Left renal cortex interstitium (tissue), 4 donors: ENCODE measurements around the gene AHCYL1. TPM values are rescaled to one million over a fixed set of nuclear protein-coding genes. Genes with fewer than 3 reads are reported as not detected.
"Not testable (repeated sequence)": the region's sequence is repeated elsewhere in the genome, so short reads cannot be mapped to it uniquely, and the experiment has no call there.

Experiments
- DNase-seq, 4 donors: peaks; one replicate each; pipeline ENCODE4 v3.0.0-alpha.2; 2013; ENCODE audit warnings: low read depth in 4 of 4, low spot score in 2 of 4, missing footprints in 1 of 4
- polyA plus RNA-seq, 4 donors: library from polyadenylated mRNA; unstranded; fragments of 120-200 nt; gene quantifications; one replicate each; pipeline ENCODE4 v1.2.1, GENCODE V29; 2013; ENCODE audit not compliant: insufficient read length in 4 of 4

AHCYL1 gene
- polyA plus RNA-seq = 100 to 1,000 TPM; 107 to 121 (median 113) TPM

GRCh38 chr1:109984456-109985246, at the start of gene AHCYL1:
TSS of gene AHCYL1 (plus strand) at chr1:109984765. CDS start at chr1:109985053, 288 bp downstream.
- peak; percentile 95 to 98 (median 96) for DNase-seq

DNA sequence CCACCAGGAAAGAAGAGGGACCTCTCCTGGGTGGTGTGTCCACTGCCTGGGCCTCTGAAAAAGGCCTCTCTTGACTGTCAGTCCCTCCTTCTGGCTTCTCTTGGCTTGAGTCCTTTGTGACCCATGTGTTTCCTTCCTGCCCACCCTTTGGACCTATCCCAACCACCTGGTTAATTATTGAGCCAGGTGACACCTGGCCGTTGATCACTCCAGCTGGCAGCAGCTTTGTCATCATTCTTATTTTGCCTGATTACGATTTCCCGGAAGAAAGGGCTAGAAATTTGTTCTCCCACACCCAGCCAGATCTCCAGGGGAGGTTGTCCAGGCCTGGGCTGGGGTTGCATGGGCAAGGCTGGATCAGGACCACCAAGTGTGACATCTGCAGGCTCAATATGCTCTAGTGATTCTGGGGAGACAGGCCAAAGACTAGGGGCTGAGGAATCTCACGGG, 49.1 kb upstream of the AHCYL1 start:
- no peak for DNase-seq

- DNase-seq = no peak
These were observed 46.8 kb upstream of the AHCYL1 start for GRCh38 chr1:109937738-109938137.

- DNase-seq = no peak
These were observed 46.0 kb upstream of the AHCYL1 start for GRCh38 chr1:109938556-109938955.

- no peak for DNase-seq
These were observed 42.1 kb upstream of the AHCYL1 start for GRCh38 chr1:109942434-109942833.

- no peak for DNase-seq
These were observed 40.0 kb upstream of the AHCYL1 start for GRCh38 chr1:109944541-109944940.

GRCh38 chr1:109946511-109946910, 38.1 kb upstream of the AHCYL1 start:
- DNase-seq = no peak

DNA sequence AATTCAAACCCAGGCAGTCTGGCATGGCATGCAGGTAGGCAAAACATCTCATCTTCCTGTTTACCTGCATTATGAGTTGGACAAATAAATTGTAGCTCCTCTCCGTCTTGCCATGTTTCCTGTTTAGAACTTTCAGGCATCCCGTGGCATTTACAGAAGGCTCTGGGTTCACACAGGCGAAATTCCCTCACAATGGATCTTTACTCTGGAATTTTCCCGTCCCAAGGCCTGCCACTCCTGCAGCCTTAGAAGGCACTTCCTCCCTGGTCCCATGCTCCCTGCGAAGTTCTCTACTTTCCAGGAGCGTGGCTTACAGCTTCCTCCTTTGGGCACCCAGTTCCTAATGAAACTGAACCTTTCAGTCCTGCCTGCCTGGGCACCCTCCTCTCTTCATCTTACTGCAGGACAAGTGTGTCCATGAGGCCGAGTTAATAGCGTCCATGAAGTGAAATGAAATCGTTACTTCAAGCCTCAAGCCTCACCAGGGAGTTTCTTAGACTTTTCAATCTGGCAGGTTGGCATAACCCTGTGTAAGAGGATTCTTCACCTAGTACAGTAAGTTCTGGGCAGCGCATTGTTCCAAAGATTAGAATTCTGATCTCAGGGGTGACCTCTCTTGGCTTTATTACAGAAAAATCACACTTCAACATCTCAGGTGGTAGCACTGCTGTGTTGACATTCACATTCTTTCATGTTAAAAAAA, 36.8 kb upstream of the AHCYL1 start:
- no peak for DNase-seq

- DNase-seq = no peak
These were observed 36.3 kb upstream of the AHCYL1 start for GRCh38 chr1:109948285-109948630.

- DNase-seq = no peak
These were observed 34.5 kb upstream of the AHCYL1 start for GRCh38 chr1:109950038-109950437.

- no peak for DNase-seq
These were observed 34.1 kb upstream of the AHCYL1 start for GRCh38 chr1:109950509-109950908.

DNA sequence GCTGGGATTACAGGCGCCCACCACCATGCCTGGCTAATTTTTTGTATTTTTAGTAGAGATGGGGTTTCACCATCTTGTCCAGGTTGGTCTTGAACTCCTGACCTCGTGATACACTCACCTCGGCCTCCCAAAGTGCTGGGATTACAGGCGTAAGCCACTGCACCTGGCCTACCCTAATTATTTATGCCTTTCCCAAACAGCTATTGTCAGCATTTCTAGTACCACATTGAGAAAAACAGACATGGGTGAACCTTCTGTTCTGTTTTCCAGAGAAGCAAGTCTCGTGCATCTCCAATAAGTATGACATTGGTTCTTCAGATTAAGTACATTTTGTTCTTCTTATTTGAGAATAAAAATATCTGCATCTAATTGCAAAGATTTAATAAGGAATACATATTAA, 33.1 kb upstream of the AHCYL1 start:
- DNase-seq = not testable (repeated sequence)

DNA sequence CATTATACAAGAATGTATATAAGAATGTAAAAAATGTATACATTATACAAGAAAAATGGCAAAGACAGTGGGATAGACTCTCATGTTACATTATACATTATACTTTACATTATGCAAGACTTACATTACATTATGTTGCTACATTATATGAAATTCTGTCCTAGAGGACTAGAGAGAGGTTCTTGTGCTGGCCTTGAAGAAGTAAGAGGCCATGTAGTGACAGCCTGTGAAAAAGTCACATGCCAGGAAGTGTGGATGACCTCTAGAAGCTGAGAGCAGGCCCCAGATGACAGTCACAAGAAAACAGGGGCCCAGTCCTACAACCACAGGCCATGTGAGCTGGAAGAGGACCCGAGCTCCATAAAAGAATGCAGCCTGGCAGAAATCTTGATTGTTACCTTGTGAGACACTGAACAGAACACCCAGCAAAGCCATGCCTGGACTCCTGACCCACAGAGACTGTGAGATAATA, 30.5 kb upstream of the AHCYL1 start:
- DNase-seq = no peak

DNA sequence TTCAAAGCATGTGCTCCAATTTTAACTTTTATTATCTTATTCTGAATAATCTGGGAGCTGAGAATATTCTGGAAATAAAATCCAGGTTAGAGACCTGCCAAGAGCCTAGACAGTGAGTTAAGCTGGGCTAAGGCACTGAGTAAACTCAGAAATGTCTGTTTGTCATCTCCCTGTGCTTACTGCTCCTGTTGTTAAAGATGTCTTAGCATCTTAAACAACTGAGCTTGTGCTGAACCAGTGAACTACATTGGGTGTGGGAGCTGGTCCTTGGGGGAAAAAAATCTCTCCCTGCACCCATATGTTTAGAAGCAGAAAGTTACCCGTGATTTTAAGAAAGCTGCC, 25.0 kb upstream of the AHCYL1 start:
- DNase-seq = no peak

DNA sequence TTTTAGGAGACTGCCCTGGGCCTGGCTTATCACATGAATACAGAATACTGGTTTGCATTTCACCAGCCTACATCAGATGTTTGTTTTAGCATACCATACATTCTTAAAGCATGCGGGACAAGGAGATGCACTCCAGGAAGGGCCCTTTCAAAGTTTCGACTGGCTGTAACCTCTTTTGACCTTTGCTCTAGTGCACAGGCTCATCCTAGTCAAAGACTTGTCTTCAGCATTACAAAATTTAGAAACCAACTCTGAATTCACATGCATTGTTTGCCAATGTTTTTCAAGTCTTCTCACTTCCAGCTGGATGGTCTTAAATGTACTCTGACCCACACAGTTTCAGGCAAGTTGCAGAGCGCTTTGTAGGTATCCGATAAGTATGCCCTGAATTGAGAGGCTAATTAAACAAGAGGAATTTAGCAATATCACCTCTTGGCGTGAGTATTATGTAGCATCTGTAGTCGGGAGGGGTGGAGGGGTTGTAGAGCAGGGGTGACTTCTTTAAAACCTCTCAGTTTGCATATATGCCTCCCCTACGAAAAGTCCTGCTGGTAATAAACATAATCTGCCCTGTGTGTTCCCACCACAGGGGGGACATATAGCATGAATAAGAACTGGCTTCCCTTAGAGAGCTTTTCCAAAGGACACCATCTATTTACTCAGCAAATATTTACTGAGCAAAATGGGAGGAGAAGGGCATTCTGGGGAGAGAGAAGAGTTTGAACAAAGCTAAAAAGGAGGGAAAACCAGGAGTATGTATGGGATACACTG, 24.4 kb upstream of the AHCYL1 start:
- peak in 2 of 4 donors; percentile 18 to 40 for DNase-seq

GRCh38 chr1:109960745-109961094, 23.8 kb upstream of the AHCYL1 start:
- no peak for DNase-seq

- DNase-seq = no peak
These were observed 20.7 kb upstream of the AHCYL1 start for GRCh38 chr1:109963864-109964263.

GRCh38 chr1:109969146-109969829, 15.3 kb upstream of the AHCYL1 start:
- no peak for DNase-seq

DNA sequence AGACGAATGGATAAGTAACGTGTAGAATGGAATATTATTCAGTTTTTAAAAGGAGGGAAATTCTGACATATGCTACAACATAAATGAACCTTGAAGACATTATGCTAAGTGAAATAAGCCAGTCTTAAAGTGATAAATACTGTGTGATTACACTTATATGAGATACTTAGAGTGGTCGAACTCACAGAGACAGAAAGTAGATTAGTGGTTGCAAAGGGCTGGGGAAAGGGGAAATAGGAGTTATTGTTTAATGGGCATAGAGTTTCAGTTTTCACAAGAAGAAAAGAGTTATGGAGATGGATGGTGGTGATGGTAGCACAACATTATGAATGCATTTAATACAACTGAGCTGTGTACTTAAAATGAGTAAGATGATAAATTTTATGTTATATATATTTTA, 14.7 kb upstream of the AHCYL1 start:
- DNase-seq = no peak

DNA sequence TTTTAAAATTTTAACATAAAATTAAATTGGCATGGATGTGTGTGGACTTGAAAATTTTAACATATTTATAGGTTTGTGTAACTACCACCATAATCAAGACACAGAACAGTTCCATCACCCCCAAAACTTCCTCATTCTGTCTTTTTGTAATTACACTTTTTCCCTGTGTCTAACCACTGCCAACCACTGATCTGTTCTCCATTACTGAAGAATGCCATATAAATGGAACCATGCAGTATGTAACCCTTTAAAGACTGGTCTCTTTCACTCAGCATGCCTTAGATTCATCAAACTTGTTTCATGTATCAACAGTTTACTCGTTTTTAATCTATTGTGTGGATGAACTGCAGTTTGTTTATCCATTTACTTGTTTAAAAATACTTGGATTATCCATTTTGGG, 13.0 kb upstream of the AHCYL1 start:
- no peak for DNase-seq

GRCh38 chr1:109974191-109974590, 10.4 kb upstream of the AHCYL1 start:
- no peak for DNase-seq
